ENCODE results near the gene GYPC.
"Not testable (repeated sequence)": the region's sequence is repeated elsewhere in the genome, so short reads cannot be mapped to it uniquely, and the experiment has no call there.

- TF ChIP-seq CTCF (conservative IDR thresholded peaks at IDR 0.05; ENCODE audit: low read depth, low read length); POLR2A (IDR thresholded peaks at IDR 0.05; ENCODE audit: low read depth, low read length); BHLHE40 (IDR thresholded peaks at IDR 0.05; ENCODE audit: low read depth, low read length); USF2 (IDR thresholded peaks at IDR 0.05; ENCODE audit: low read depth, low read length); MAFK (IDR thresholded peaks at IDR 0.05; ENCODE audit: low read depth, low read length): not testable (repeated sequence)
These were observed 37.1 kb downstream of the GYPC start for GRCh38 chr2:126692934-126693592.
